OCI-LY3 (cell line): Measurements from ENCODE around the gene DEGS2.

Experiments
- EZH2phosphoT487 ChIP-seq: fragments of 200-600 bp; shearing (Covaris generic); IDR thresholded peaks from 2 replicates; pipeline ENCODE4 v1.6.1; 2018; ENCODE audit warnings: antibody characterized with exemption, mixed run types, low read depth
- TF ChIP-seq, protein P1 (sequence below): fragments of 200-600, 300-600 bp; sonication (generic); IDR thresholded peaks from 2 replicates; pipeline ENCODE4 v1.5.1; 2014; ENCODE audit warnings: antibody characterized with exemption, low read length, low read depth

DNA sequence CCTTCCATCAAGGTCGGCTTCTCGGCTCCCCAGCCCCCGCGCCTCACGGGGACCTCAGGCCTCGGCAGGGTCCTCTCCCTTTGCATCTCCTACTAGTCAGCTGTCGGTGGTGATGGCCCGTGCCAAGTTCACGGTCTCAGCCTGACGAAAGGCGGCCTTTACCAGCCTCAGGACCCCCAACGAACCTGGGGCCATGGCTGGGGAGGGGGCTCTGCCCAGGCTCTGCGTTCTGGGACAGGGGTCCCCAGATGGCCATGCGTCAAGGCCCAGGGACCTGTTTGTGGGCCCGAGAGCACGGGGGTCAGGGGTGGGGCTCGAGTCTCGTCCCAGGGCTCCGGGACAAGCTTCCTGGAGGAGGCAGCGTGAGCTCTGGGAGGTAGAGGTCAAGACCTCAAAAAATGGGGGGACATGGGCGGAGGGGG, 32.8 kb upstream of the DEGS2 start:
- TF ChIP-seq, protein P1, sequence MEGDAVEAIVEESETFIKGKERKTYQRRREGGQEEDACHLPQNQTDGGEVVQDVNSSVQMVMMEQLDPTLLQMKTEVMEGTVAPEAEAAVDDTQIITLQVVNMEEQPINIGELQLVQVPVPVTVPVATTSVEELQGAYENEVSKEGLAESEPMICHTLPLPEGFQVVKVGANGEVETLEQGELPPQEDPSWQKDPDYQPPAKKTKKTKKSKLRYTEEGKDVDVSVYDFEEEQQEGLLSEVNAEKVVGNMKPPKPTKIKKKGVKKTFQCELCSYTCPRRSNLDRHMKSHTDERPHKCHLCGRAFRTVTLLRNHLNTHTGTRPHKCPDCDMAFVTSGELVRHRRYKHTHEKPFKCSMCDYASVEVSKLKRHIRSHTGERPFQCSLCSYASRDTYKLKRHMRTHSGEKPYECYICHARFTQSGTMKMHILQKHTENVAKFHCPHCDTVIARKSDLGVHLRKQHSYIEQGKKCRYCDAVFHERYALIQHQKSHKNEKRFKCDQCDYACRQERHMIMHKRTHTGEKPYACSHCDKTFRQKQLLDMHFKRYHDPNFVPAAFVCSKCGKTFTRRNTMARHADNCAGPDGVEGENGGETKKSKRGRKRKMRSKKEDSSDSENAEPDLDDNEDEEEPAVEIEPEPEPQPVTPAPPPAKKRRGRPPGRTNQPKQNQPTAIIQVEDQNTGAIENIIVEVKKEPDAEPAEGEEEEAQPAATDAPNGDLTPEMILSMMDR = no peak
- TF ChIP-seq EZH2phosphoT487 = no peak
